Measurements from ENCODE around the gene CLTRN. TPM values are rescaled to one million over a fixed set of nuclear protein-coding genes. Genes with fewer than 3 reads are reported as not detected.

CLTRN gene
- total and polyA plus RNA-seq, 2 of the 8 experiments (the other 6 are each of a cell fraction or from before 2014, with no cell fraction given), result 1.2 to 1.3 TPM

GRCh38 chrX:15678339-15678738, 13.7 kb upstream of the CLTRN start (continued):
- TF ChIP-seq, protein P1, sequence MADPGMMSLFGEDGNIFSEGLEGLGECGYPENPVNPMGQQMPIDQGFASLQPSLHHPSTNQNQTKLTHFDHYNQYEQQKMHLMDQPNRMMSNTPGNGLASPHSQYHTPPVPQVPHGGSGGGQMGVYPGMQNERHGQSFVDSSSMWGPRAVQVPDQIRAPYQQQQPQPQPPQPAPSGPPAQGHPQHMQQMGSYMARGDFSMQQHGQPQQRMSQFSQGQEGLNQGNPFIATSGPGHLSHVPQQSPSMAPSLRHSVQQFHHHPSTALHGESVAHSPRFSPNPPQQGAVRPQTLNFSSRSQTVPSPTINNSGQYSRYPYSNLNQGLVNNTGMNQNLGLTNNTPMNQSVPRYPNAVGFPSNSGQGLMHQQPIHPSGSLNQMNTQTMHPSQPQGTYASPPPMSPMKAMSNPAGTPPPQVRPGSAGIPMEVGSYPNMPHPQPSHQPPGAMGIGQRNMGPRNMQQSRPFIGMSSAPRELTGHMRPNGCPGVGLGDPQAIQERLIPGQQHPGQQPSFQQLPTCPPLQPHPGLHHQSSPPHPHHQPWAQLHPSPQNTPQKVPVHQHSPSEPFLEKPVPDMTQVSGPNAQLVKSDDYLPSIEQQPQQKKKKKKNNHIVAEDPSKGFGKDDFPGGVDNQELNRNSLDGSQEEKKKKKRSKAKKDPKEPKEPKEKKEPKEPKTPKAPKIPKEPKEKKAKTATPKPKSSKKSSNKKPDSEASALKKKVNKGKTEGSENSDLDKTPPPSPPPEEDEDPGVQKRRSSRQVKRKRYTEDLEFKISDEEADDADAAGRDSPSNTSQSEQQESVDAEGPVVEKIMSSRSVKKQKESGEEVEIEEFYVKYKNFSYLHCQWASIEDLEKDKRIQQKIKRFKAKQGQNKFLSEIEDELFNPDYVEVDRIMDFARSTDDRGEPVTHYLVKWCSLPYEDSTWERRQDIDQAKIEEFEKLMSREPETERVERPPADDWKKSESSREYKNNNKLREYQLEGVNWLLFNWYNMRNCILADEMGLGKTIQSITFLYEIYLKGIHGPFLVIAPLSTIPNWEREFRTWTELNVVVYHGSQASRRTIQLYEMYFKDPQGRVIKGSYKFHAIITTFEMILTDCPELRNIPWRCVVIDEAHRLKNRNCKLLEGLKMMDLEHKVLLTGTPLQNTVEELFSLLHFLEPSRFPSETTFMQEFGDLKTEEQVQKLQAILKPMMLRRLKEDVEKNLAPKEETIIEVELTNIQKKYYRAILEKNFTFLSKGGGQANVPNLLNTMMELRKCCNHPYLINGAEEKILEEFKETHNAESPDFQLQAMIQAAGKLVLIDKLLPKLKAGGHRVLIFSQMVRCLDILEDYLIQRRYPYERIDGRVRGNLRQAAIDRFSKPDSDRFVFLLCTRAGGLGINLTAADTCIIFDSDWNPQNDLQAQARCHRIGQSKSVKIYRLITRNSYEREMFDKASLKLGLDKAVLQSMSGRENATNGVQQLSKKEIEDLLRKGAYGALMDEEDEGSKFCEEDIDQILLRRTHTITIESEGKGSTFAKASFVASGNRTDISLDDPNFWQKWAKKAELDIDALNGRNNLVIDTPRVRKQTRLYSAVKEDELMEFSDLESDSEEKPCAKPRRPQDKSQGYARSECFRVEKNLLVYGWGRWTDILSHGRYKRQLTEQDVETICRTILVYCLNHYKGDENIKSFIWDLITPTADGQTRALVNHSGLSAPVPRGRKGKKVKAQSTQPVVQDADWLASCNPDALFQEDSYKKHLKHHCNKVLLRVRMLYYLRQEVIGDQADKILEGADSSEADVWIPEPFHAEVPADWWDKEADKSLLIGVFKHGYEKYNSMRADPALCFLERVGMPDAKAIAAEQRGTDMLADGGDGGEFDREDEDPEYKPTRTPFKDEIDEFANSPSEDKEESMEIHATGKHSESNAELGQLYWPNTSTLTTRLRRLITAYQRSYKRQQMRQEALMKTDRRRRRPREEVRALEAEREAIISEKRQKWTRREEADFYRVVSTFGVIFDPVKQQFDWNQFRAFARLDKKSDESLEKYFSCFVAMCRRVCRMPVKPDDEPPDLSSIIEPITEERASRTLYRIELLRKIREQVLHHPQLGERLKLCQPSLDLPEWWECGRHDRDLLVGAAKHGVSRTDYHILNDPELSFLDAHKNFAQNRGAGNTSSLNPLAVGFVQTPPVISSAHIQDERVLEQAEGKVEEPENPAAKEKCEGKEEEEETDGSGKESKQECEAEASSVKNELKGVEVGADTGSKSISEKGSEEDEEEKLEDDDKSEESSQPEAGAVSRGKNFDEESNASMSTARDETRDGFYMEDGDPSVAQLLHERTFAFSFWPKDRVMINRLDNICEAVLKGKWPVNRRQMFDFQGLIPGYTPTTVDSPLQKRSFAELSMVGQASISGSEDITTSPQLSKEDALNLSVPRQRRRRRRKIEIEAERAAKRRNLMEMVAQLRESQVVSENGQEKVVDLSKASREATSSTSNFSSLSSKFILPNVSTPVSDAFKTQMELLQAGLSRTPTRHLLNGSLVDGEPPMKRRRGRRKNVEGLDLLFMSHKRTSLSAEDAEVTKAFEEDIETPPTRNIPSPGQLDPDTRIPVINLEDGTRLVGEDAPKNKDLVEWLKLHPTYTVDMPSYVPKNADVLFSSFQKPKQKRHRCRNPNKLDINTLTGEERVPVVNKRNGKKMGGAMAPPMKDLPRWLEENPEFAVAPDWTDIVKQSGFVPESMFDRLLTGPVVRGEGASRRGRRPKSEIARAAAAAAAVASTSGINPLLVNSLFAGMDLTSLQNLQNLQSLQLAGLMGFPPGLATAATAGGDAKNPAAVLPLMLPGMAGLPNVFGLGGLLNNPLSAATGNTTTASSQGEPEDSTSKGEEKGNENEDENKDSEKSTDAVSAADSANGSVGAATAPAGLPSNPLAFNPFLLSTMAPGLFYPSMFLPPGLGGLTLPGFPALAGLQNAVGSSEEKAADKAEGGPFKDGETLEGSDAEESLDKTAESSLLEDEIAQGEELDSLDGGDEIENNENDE (IDR thresholded peaks at IDR 0.05; ENCODE audit: insufficient replicate concordance, low read length), result no peak
- TF ChIP-seq CBX5 (IDR thresholded peaks at IDR 0.05; ENCODE audit: low read depth, low read length) (no peak), TCF12 (IDR thresholded peaks at IDR 0.05; ENCODE audit: low read depth, low read length) (no peak), RAD21 (IDR thresholded peaks at IDR 0.05 in 1 of 2, conservative IDR thresholded peaks at IDR 0.05 in 1 of 2; ENCODE audit: low read depth in 2 of 2, low read length in 2 of 2) (no peak), ZNF274 (IDR thresholded peaks at IDR 0.05; ENCODE audit: borderline replicate concordance, extremely low read depth, low read length) (no peak), BCL11A (IDR thresholded peaks at IDR 0.05; ENCODE audit: low read depth in 2 of 2, low read length in 2 of 2) (no peak), KDM5A (IDR thresholded peaks at IDR 0.05; ENCODE audit: low read length) (no peak)
